WTC11 (cell line): Measurements from ENCODE around the gene GPR12. TPM values are rescaled to one million over a fixed set of nuclear protein-coding genes. Genes with fewer than 3 reads are reported as not detected.

Experiments used
- ATAC-seq: fragments of 200-7000 bp; cut with Tn5 transposase; 2 replicates; pipeline ENCODE4 v1.10.0; 2021; ENCODE audit warnings: mild to moderate bottlenecking, moderate library complexity
- CTCF ChIA-PET: fragments of 300-600 bp; sonication (Branson Sonifier 250); formaldehyde crosslinking; loops from one replicate; lab custom pipeline; 2021; ENCODE audit warnings: antibody characterized with exemption; lab: Charles Lee
- POLR2A ChIA-PET: fragments of 350-600 bp; sonication (Branson Sonifier 250); formaldehyde crosslinking; loops from one replicate; lab custom pipeline; 2021; ENCODE audit warnings: antibody characterized with exemption; lab: Charles Lee
- DNase-seq: peaks from one replicate; pipeline ENCODE4 v3.0.0; 2021; ENCODE audit warnings: low spot score
- H3K27ac Mint-ChIP-seq: 2 replicates; pipeline ENCODE4 v1.8.0; 2021; ENCODE audit warnings: mixed read lengths
- H3K27me3 Mint-ChIP-seq: 2 replicates; pipeline ENCODE4 v1.8.0; 2021; ENCODE audit warnings: low read depth, mild to moderate bottlenecking, moderate library complexity, mixed read lengths
- H3K36me3 Mint-ChIP-seq: 2 replicates; pipeline ENCODE4 v1.8.0; 2021; ENCODE audit warnings: mixed read lengths
- H3K4me1 Mint-ChIP-seq: 2 replicates; pipeline ENCODE4 v1.8.0; 2022; ENCODE audit warnings: mixed read lengths
- H3K4me3 Mint-ChIP-seq: 2 replicates; pipeline ENCODE4 v1.8.0; 2021; ENCODE audit warnings: mild to moderate bottlenecking, moderate library complexity, mixed read lengths
- H3K9me3 Mint-ChIP-seq: 2 replicates; pipeline ENCODE4 v1.8.0; 2021; ENCODE audit warnings: mixed read lengths
- HMGA2 ChIP-seq: fragments of 250-450 bp; sonication (Bioruptor Pico); IDR thresholded peaks from 2 replicates; pipeline ENCODE4 v1.4.0; 2021; ENCODE audit warnings: mild to moderate bottlenecking, moderate library complexity
- IRF2 ChIP-seq: sonication (generic); formaldehyde crosslinking; IDR thresholded peaks from 2 replicates; pipeline ENCODE4 v1.8.0; 2022; ENCODE audit warnings: low read depth, missing genetic modification reagents, borderline replicate concordance
- TP53 ChIP-seq: sonication (generic); formaldehyde crosslinking; IDR thresholded peaks from 2 replicates; pipeline ENCODE4 v1.8.1; 2023; ENCODE audit warnings: mild to moderate bottlenecking, missing genetic modification reagents
- ZBTB21 ChIP-seq: sonication (generic); formaldehyde crosslinking; IDR thresholded peaks from 2 replicates; pipeline ENCODE4 v1.8.1; 2023; ENCODE audit warnings: mild to moderate bottlenecking, missing genetic modification reagents, borderline replicate concordance
- ZNF138 ChIP-seq: sonication (generic); formaldehyde crosslinking; conservative IDR thresholded peaks from 2 replicates; pipeline ENCODE4 v1.8.1; 2022; ENCODE audit warnings: mild to moderate bottlenecking, moderate library complexity, missing genetic modification reagents
- ZNF423 ChIP-seq: fragments of 250-450 bp; sonication (Bioruptor Pico); IDR thresholded peaks from 2 replicates; pipeline ENCODE4 v2.1.2; 2022; ENCODE audit warnings: mild to moderate bottlenecking, moderate library complexity
- total RNA-seq: library from RNA; stranded (reverse); gene quantifications from 3 replicates; pipeline ENCODE4 v1.2.3, GENCODE V29; 2021
- TF ChIP-seq, protein P1 (sequence below): sonication (generic); formaldehyde crosslinking; IDR thresholded peaks from 2 replicates; pipeline ENCODE4 v1.8.1; 2023; ENCODE audit warnings: mild to moderate bottlenecking, missing genetic modification reagents
- TF ChIP-seq, protein P2 (sequence below): sonication (generic); formaldehyde crosslinking; IDR thresholded peaks from 2 replicates; pipeline ENCODE4 v1.8.1; 2022; ENCODE audit warnings: mild to moderate bottlenecking, moderate library complexity, missing genetic modification reagents
- TF ChIP-seq, protein P3 (sequence below): fragments of 250-450 bp; sonication (Bioruptor Pico); conservative IDR thresholded peaks from 2 replicates; pipeline ENCODE4 v1.9.0; 2021; ENCODE audit warnings: mild to moderate bottlenecking
- TF ChIP-seq, protein P4 (sequence below): sonication (generic); formaldehyde crosslinking; IDR thresholded peaks from 2 replicates; pipeline ENCODE4 v1.8.1; 2022; ENCODE audit warnings: missing genetic modification reagents, borderline replicate concordance
- TF ChIP-seq, protein P5 (sequence below): fragments of 250-450 bp; sonication (Bioruptor Pico); IDR thresholded peaks from 2 replicates; pipeline ENCODE4 v1.9.0; 2021; ENCODE audit warnings: mild to moderate bottlenecking
- TF ChIP-seq, protein P6 (sequence below): sonication (generic); formaldehyde crosslinking; IDR thresholded peaks from 2 replicates; pipeline ENCODE4 v1.8.1; 2022; ENCODE audit warnings: mild to moderate bottlenecking, missing genetic modification reagents, moderate library complexity, borderline replicate concordance

Gene GPR12
- total RNA-seq, 1 experiment from 2014 or later: 0.07 TPM

DNA sequence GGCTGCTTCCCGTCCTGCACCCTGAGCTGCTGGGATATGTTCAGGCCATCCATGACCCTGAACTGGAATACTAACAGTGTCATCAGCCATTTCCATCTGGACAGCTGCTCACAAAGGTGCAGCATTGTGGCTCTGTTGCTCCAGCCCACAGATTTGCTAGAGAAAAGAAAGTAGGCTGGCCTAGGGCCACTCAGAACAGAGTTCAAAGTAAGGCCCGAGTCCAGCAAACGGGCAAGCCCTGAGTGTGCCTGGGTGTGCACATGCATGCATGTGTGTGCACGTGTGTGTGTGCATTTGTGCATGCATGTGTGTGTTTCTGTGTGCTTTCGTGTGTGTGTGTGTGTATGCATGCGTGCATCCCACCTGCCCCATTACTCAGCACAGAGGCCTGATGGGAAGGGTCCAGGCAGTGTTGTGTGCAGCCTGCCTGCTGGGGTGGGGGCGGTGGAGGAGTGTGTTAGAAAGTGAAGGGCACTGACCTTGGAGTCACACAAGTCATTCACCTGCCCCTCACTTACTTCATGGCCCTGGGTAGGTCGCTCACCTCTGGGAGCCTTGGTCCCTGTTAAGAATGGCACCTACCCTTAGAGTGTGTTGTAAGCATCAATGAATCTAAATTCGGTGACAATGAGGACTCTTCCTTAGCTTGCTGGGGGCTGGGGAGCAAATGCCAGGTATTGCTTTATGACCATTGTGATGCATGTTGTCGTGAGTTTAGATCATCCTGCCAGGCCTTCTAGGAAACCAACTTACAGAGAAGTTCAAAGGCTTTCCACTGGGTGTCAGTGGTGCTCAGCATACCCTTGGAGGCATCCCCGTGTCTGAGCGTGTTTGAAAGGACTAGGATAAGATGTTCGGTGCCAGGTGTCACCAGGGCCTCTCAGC, 53.2 kb downstream of the GPR12 start (continued):
- TF ChIP-seq, protein P1, sequence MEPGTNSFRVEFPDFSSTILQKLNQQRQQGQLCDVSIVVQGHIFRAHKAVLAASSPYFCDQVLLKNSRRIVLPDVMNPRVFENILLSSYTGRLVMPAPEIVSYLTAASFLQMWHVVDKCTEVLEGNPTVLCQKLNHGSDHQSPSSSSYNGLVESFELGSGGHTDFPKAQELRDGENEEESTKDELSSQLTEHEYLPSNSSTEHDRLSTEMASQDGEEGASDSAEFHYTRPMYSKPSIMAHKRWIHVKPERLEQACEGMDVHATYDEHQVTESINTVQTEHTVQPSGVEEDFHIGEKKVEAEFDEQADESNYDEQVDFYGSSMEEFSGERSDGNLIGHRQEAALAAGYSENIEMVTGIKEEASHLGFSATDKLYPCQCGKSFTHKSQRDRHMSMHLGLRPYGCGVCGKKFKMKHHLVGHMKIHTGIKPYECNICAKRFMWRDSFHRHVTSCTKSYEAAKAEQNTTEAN (CRISPR knock-in tag): no peak
- no peak for TF ChIP-seq HMGA2 (CRISPR knock-in tag)
- TF ChIP-seq, protein P2, sequence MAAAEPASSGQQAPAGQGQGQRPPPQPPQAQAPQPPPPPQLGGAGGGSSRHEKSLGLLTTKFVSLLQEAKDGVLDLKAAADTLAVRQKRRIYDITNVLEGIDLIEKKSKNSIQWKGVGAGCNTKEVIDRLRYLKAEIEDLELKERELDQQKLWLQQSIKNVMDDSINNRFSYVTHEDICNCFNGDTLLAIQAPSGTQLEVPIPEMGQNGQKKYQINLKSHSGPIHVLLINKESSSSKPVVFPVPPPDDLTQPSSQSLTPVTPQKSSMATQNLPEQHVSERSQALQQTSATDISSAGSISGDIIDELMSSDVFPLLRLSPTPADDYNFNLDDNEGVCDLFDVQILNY (CRISPR knock-in tag): no peak
- TF ChIP-seq, protein P3, sequence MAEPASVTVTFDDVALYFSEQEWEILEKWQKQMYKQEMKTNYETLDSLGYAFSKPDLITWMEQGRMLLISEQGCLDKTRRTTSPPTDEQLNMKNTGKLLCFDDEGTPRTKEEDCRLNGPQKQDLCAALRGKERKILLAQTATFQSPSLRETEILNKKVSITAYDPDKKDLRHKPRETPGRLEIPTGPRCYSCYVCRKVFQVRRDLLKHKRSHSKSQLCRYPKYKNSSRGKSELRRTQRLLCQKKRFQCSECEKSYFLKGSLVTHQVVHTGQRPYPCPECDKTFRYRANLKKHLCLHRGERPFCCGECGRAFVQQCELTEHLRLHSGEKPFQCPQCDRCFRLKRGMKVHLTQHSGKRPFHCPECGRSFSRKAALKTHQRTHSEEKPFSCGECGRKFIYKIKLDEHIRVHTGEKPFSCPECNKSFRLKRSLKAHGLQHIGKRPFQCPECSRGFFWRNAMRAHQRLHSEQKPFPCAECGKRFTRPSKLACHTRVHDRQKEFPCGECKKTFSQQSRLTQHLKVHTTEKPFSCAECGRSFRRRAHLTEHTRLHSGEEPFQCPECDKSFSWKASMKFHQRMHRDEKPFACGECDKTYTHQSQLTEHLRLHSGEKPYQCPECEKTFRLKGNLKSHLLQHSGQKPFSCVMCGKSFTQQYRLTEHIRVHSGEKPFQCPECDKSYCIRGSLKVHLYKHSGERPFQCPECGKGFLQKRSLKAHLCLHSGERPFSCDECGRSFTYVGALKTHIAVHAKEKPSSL (CRISPR knock-in tag): no peak
- TF ChIP-seq, all 79 proteins: peak for 0

DNA sequence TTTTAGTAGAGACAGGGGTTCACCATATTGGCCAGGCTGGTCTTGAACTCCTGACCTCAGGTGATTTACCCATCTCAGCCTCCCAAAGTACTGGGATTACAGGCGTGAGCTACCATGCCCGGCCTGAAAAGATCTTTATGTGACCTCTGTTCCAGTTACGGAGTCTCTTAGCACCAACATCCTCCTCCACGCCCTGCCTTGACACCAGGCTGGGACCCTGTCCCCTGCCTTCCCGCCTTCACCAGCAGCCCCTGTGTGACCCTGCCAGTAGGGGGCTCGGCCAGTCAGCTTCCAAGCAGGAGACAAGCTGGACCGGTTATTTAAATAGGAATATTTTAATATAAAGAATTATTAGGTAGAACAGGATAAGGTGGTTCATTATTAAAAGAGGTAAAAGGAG, 54.2 kb downstream of the GPR12 start:
- POLR2A ChIA-PET: no interaction called here
- DNase-seq (no peak), ATAC-seq (no peak; the same call in 1 of the 2 replicates)
- no peak overlapping the region for H3K4me3 Mint-ChIP-seq
- H3K36me3 Mint-ChIP-seq: no peaks in the 10 kb centered on the region
- peaks cover 21% of the 10 kb centered on the region for H3K4me1 Mint-ChIP-seq
- CTCF ChIA-PET: interaction anchor here (0.9 to 7.8 kb wide), 5 partner anchors 8 to 223 kb away, joined by 3 to 107 read pairs (median 6); no protein-coding TSS in a partner anchor
- no peak overlapping the region for H3K27ac Mint-ChIP-seq
- TF ChIP-seq, protein P4, sequence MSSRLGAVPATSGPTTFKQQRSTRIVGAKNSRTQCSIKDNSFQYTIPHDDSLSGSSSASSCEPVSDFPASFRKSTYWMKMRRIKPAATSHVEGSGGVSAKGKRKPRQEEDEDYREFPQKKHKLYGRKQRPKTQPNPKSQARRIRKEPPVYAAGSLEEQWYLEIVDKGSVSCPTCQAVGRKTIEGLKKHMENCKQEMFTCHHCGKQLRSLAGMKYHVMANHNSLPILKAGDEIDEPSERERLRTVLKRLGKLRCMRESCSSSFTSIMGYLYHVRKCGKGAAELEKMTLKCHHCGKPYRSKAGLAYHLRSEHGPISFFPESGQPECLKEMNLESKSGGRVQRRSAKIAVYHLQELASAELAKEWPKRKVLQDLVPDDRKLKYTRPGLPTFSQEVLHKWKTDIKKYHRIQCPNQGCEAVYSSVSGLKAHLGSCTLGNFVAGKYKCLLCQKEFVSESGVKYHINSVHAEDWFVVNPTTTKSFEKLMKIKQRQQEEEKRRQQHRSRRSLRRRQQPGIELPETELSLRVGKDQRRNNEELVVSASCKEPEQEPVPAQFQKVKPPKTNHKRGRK: no peak
- TF ChIP-seq, protein P5, sequence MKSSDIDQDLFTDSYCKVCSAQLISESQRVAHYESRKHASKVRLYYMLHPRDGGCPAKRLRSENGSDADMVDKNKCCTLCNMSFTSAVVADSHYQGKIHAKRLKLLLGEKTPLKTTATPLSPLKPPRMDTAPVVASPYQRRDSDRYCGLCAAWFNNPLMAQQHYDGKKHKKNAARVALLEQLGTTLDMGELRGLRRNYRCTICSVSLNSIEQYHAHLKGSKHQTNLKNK (CRISPR knock-in tag): no peak
- no peak for TF ChIP-seq IRF2 (CRISPR knock-in tag)
- no peak for TF ChIP-seq ZNF138
- TF ChIP-seq ZBTB21: no peak
- TF ChIP-seq TP53 (CRISPR knock-in tag): no peak
- no peaks in the 10 kb centered on the region for H3K9me3 Mint-ChIP-seq
- no peaks in the 10 kb centered on the region; the same call in 1 of the 2 replicates for H3K27me3 Mint-ChIP-seq

DNA sequence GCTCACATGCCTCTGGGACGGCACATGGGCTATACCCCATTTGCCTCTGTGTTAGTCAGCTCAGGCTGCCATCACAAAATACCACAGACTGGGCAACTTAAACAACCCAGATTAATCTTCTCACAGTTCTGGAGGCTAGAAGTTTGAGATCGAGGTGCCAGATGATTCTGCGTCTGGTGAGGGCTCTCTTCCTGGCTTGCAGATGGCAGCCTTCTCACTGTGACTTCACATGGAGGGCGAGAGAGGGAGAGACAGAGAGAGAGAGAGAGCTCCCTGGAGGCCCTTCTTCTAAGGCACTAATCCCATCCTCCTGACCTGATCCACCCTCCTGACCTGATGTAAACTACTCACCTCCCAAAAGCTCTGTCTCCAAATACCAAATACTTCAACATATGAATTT, 55.0 kb downstream of the GPR12 start:
- TF ChIP-seq, protein P6, sequence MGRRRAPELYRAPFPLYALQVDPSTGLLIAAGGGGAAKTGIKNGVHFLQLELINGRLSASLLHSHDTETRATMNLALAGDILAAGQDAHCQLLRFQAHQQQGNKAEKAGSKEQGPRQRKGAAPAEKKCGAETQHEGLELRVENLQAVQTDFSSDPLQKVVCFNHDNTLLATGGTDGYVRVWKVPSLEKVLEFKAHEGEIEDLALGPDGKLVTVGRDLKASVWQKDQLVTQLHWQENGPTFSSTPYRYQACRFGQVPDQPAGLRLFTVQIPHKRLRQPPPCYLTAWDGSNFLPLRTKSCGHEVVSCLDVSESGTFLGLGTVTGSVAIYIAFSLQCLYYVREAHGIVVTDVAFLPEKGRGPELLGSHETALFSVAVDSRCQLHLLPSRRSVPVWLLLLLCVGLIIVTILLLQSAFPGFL (CRISPR knock-in tag): no peak
- no peak for TF ChIP-seq ZNF423 (CRISPR knock-in tag)
- Mint-ChIP-seq H3K27me3 (no peaks in the 10 kb centered on the region), H3K36me3 (no peaks in the 10 kb centered on the region), H3K9me3 (no peaks in the 10 kb centered on the region), H3K27ac (no peak overlapping the region), H3K4me3 (no peak overlapping the region), H3K4me1 (peaks cover 17% of the 10 kb centered on the region)
- DNase-seq: no peak
- ChIA-PET CTCF (interaction anchor here (1.5 to 7.8 kb wide), 3 partner anchors 14 to 224 kb away, joined by 6 to 107 read pairs (median 30); no protein-coding TSS in a partner anchor), POLR2A (no interaction called here)
- ATAC-seq: no peak

Other genes with a start within 250 kb of the GPR12 start
- gene WASF3, start 203.1 kb downstream of the GPR12 start, total RNA-seq: 26.8 to 33.7 TPM (median 32.6 TPM) in 3 replicates